ENCODE results near the gene EXOC3. TPM values are rescaled to one million over a fixed set of nuclear protein-coding genes. Genes with fewer than 3 reads are reported as not detected.
A peak's percentile ranks its signal among the peaks of the same experiment; 100 is the strongest.

Gene EXOC3
- total RNA-seq, 1 donor from 2014 or later, result 59.5 TPM

- Histone ChIP-seq H3K36me3 (peaks cover 93% of the 10 kb centered on the region), H3K27ac (no peak overlapping the region), H3K4me3 (no peak overlapping the region), H3K9me3 (no peaks in the 10 kb centered on the region), H3K4me1 (no peaks in the 10 kb centered on the region), H3K27me3 (no peaks in the 10 kb centered on the region)
- TF ChIP-seq CTCF (IDR thresholded peaks at IDR 0.05), result no peak
- peak; percentile 36 for DNase-seq
- ATAC-seq, result peak; percentile 8
- intact Hi-C loops (cut with DNase I), result no loop called here
Observed at GRCh38 chr5:457195-457961, 14.4 kb downstream of the EXOC3 start.

- Histone ChIP-seq H3K4me3 (no peak overlapping the region), H3K27me3 (no peaks in the 10 kb centered on the region), H3K4me1 (no peaks in the 10 kb centered on the region), H3K9me3 (no peaks in the 10 kb centered on the region), H3K27ac (no peak overlapping the region), H3K36me3 (peaks cover 93% of the 10 kb centered on the region)
- ATAC-seq, result peak; percentile 40
- intact Hi-C loops (cut with DNase I), result no loop called here
- DNase-seq, result peak; percentile 46
- TF ChIP-seq CTCF (IDR thresholded peaks at IDR 0.05), result no peak
Observed at GRCh38 chr5:458547-459353, 15.8 kb downstream of the EXOC3 start.

- Histone ChIP-seq H3K27me3 (no peaks in the 10 kb centered on the region), H3K36me3 (peaks cover 94% of the 10 kb centered on the region), H3K27ac (no peak overlapping the region), H3K4me1 (no peaks in the 10 kb centered on the region), H3K9me3 (no peaks in the 10 kb centered on the region), H3K4me3 (no peak overlapping the region)
- DNase-seq, result peak; percentile 48
- intact Hi-C loops (cut with DNase I), result no loop called here
- ATAC-seq, result no peak
- no peak for TF ChIP-seq CTCF (IDR thresholded peaks at IDR 0.05)
Observed at GRCh38 chr5:459562-460272, 16.7 kb downstream of the EXOC3 start.

DNA sequence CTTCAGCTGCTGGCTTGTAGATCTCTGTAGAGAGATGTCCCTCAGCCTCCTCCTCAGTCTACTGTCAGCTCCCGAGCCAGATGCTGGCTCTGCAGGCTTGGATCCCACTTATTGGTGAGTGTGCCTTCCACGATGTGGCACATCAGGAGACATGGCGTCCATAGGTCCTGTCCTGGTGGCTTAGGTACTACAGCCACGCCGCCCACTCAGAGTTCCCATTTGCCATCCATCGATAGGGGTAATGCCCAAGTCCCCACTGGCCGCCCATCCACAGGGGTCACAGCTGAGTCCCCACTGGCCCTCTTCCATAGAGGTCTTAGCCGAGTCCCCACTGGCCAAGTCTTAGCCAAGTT, 17.3 kb downstream of the EXOC3 start:
- peak; percentile 29 for DNase-seq
- TF ChIP-seq CTCF (IDR thresholded peaks at IDR 0.05), result no peak
- peaks cover 95% of the 10 kb centered on the region for H3K36me3 ChIP-seq
- H3K9me3 ChIP-seq, result no peaks in the 10 kb centered on the region
- H3K4me3 ChIP-seq, result no peak overlapping the region
- no peak overlapping the region for H3K27ac ChIP-seq
- intact Hi-C loops (cut with DNase I), result no loop called here
- H3K4me1 ChIP-seq, result no peaks in the 10 kb centered on the region
- no peak for ATAC-seq
- no peaks in the 10 kb centered on the region for H3K27me3 ChIP-seq

GRCh38 chr5:462051-462481, 19.1 kb downstream of the EXOC3 start:
- H3K4me3 ChIP-seq, result no peak overlapping the region
- no peaks in the 10 kb centered on the region for H3K27me3 ChIP-seq
- H3K4me1 ChIP-seq, result no peaks in the 10 kb centered on the region
- H3K27ac ChIP-seq, result no peak overlapping the region
- ATAC-seq, result no peak
- no peak for TF ChIP-seq CTCF (IDR thresholded peaks at IDR 0.05)
- DNase-seq, result peak; percentile 46
- H3K36me3 ChIP-seq, result peaks cover 95% of the 10 kb centered on the region
- H3K9me3 ChIP-seq, result no peaks in the 10 kb centered on the region
- intact Hi-C loops (cut with DNase I), result no loop called here

All from upper lobe of right lung (tissue), 1 donor.